Prostate gland (tissue), 2 donors: ENCODE data around the gene CLINT1. TPM values are rescaled to one million over a fixed set of nuclear protein-coding genes. Genes with fewer than 3 reads are reported as not detected.

Source experiments
- DNase-seq: peaks from one replicate; pipeline ENCODE4 v3.0.0-alpha.2; 2019; ENCODE audit warnings: low spot score
- H3K27ac ChIP-seq, 2 donors: fragments of 200-600 bp; sonication (generic); 2 replicates each; pipeline ENCODE4 v1.5.1; 2017 to 2019
- H3K27me3 ChIP-seq: fragments of 200-600 bp; sonication (generic); replicated peaks from 2 replicates; pipeline ENCODE4 v1.5.1; 2019; ENCODE audit not compliant: insufficient read depth
- H3K36me3 ChIP-seq, 2 donors: fragments of 200-600 bp; sonication (generic); 1 replicate in 1 of 2; 2 replicates in 1 of 2; pipeline versions ENCODE4 v1.5.1 to v1.8.1; 2017 to 2019
- H3K4me1 ChIP-seq: fragments of 200-600 bp; sonication (generic); replicated peaks from 2 replicates; pipeline ENCODE4 v1.5.1; 2019
- H3K4me3 ChIP-seq, 2 donors: fragments of 200-600 bp; sonication (generic); 2 replicates each; pipeline ENCODE4 v1.5.1; 2017 to 2019
- H3K9me3 ChIP-seq: fragments of 200-600 bp; sonication (generic); 2 replicates; pipeline ENCODE4 v1.5.1; 2017
- CTCF ChIP-seq, 4 experiments: fragments of 200-600 bp in 2 of 4; fragments of 450-650 bp in 2 of 4; sonication (generic) in 2 of 4; IDR thresholded peaks; 1 replicate in 3 of 4; 2 replicates in 1 of 4; pipeline ENCODE4 v1.5.1; 2016 to 2019; ENCODE audit warnings: antibody characterized with exemption in 4 of 4, mild to moderate bottlenecking in 2 of 4, moderate library complexity in 2 of 4
- POLR2A ChIP-seq: fragments of 450-650 bp; IDR thresholded peaks from one replicate; pipeline ENCODE4 v1.6.1; 2016; ENCODE audit warnings: antibody characterized with exemption, mild to moderate bottlenecking
- POLR2AphosphoS5 ChIP-seq: sonication (generic); formaldehyde crosslinking; IDR thresholded peaks from one replicate; pipeline ENCODE4 v1.6.1; 2017; ENCODE audit warnings: antibody characterized with exemption
- WGBS: methylation state at CpG from one replicate; pipeline ENCODE4 v1.1.5; 2018; 5-methylcytosine and 5-hydroxymethylcytosine counted together
- intact Hi-C: fragments of 100-400 bp; cut with DNase I; formaldehyde crosslinking; loops from one replicate; pipeline ENCODE4 v1.14.2; 2022
- total RNA-seq, 2 donors: library from RNA; depleted of rRNA; stranded (reverse); fragments of >200 nt; gene quantifications; one replicate each; pipeline ENCODE4 v1.1.0, GENCODE V29; 2016

Gene CLINT1
- total RNA-seq, 2 donors from 2014 or later = 65.1 to 84.5 TPM

- intact Hi-C loops = loop anchor here (5.0 to 10.0 kb wide), 2 partner anchors 270 to 372 kb away; no protein-coding TSS in a partner anchor
- DNase-seq = no peak
- Histone ChIP-seq H3K4me1 (peaks cover 5% of the 10 kb centered on the region), H3K27me3 (no peaks in the 10 kb centered on the region), H3K27ac (peak overlapping the region; percentile 72), H3K9me3 (no peaks in the 10 kb centered on the region), H3K4me3 (peak overlapping the region; percentile 61 to 78), H3K36me3 (no peaks in the 10 kb centered on the region)
- no peak for TF ChIP-seq CTCF (IDR thresholded peaks at IDR 0.05)
- no peak for TF ChIP-seq POLR2AphosphoS5
- 3% methylated on average over 52 of the region's 56 CpGs for WGBS
Measured at GRCh38 chr5:157744051-157745011, 114.6 kb downstream of the CLINT1 start.

GRCh38 chr5:157743163-157744050 lies 115.5 kb downstream of the CLINT1 start, which contains the start of gene LSM11:
Gene LSM11 (plus strand): TSS chr5:157743712. CDS start chr5:157743751, 39 bp downstream.
- TF ChIP-seq POLR2AphosphoS5 (peak; percentile 62), CTCF (IDR thresholded peaks at IDR 0.05) (peak; percentile 95 to 100 (median 99)), POLR2A (peak; percentile 32)
- intact Hi-C loops = loop anchor here (5.0 to 10.0 kb wide), 2 partner anchors 269 to 371 kb away; no protein-coding TSS in a partner anchor
- Histone ChIP-seq H3K36me3 (no peaks in the 10 kb centered on the region), H3K4me1 (peaks cover 5% of the 10 kb centered on the region), H3K9me3 (no peaks in the 10 kb centered on the region), H3K27ac (peak within 1 kb of the TSS; percentile 72), H3K4me3 (peak within 1 kb of the TSS; percentile 61 to 78), H3K27me3 (no peaks in the 10 kb centered on the region)
- DNase-seq = peak; percentile 79
- WGBS = under 1% methylated on average over 63 of the region's 79 CpGs

- WGBS = 78% methylated on average over 4 of the region's 4 CpGs
- Histone ChIP-seq H3K27ac (no peak overlapping the region), H3K27me3 (no peaks in the 10 kb centered on the region), H3K4me3 (no peak overlapping the region), H3K9me3 (no peaks in the 10 kb centered on the region), H3K4me1 (peaks cover 5% of the 10 kb centered on the region), H3K36me3 (no peaks in the 10 kb centered on the region)
- TF ChIP-seq POLR2A (no peak), POLR2AphosphoS5 (no peak), CTCF (IDR thresholded peaks at IDR 0.05) (no peak)
- no peak for DNase-seq
- intact Hi-C loops = loop anchor here (5.0 to 10.0 kb wide), 2 partner anchors 266 to 369 kb away; no protein-coding TSS in a partner anchor
Measured at GRCh38 chr5:157741131-157741530, 117.8 kb downstream of the CLINT1 start.

GRCh38 chr5:157740229-157740610 lies 118.7 kb downstream of the CLINT1 start:
- intact Hi-C loops = loop anchor here (5.0 to 10.0 kb wide), 2 partner anchors 265 to 368 kb away; no protein-coding TSS in a partner anchor
- Histone ChIP-seq H3K27ac (no peak overlapping the region), H3K36me3 (no peaks in the 10 kb centered on the region), H3K27me3 (no peaks in the 10 kb centered on the region), H3K4me1 (peaks cover 5% of the 10 kb centered on the region), H3K4me3 (no peak overlapping the region), H3K9me3 (no peaks in the 10 kb centered on the region)
- 55% methylated on average over 3 of the region's 3 CpGs for WGBS
- TF ChIP-seq CTCF (IDR thresholded peaks at IDR 0.05) = no peak
- TF ChIP-seq POLR2A = no peak
- no peak for TF ChIP-seq POLR2AphosphoS5
- no peak for DNase-seq
